GM12875 (cell line): Measurements from ENCODE around the gene HOOK1.

Experiments used
- H3K4me3 ChIP-seq: one replicate; pipeline ENCODE4 v1.5.1; 2011; ENCODE audit warnings: low read depth, low read length, control low read depth
- CTCF ChIP-seq: IDR thresholded peaks from 2 replicates; pipeline ENCODE4 v1.5.1; 2011; ENCODE audit warnings: low read depth, mild to moderate bottlenecking, control low read depth, inconsistent platforms, low read length, moderate library complexity, borderline replicate concordance; ENCODE audit not compliant: insufficient read depth

HOOK1 gene

DNA sequence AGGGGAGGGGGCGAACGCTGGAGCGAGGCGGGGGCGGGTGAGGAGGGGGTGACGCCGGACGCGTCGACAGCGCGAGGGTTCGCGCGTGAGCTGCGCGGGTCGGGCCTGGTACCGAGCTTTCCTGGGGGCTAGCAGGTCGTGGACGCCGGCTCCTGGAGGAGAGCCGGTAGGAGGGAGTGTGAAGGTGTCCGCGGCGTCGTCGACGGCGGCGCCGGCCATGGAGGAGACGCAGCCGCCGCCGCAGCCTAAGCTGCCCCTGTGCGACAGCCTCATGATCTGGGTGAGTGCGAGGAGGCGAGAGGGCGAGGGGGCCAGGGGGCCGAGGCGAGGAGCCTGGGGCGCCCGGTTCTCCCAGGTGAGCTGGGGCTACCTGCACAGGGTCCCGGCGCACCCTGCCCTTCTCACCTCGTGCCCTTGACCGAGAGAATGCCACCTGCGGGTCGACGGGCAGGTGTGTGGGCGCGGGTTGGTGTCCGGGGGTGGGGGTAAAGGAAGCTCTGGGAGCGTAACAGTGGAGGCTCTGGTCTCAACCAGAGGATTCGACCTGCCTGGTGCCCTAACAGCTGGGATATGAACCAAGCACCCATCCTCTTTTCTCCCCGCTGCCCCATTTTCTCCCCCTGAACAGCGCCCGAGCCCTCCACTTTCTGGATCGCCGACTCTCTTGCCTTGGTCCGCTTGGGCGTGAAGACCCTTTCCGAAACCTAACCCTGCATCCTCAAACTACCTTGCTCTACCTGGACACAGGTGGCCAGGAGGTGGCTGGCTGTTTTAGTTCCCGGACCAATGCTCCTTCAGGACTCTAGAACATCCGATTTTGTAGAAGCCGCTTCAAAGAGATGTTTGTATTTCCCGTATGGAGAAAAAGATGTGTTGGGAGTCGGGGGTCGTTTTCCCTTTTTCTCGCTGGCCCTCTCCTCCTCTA lies at the start of gene HOOK1:
TSS of gene HOOK1 (plus strand) at position 49 of the 925 bp plus-strand sequence. CDS start at position 218, 169 bp downstream.
- no peak for TF ChIP-seq CTCF
- peak within 1 kb of the TSS; percentile 52 for H3K4me3 ChIP-seq

DNA sequence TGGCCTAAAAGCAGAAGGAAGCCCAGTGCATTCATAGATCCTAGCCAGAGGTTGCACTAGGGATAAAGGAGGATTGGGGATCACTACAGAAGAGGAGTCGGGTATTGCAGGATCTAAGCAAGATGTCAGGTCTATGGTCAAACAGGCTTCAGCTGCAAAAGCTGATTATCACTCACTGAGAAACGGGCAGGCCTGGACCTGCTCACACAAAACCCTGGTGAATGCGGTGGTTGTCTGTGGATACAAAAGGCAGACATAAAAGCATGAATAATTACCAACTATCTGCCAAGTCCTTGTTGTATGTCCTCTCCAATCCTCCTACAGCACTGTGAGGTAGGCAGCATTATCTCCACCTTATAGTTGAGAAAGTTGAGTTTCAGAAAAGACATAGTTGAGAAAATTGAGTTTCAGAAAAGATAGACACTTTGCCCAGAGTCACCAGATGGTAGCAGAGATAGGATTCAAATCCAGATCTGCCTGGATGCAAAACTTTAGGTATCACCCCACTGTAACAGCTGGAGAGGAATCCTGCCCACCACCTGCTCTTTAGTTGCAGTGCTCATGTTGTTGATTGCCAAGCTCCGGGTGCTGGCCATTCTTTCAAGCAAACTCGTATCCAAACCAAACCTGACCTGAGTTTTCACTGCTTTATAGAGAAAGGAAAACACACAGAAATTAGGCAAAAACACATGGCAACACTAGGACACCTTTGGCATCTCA lies 49.6 kb upstream of the HOOK1 start:
- no peak for TF ChIP-seq CTCF
- H3K4me3 ChIP-seq = no peak overlapping the region

DNA sequence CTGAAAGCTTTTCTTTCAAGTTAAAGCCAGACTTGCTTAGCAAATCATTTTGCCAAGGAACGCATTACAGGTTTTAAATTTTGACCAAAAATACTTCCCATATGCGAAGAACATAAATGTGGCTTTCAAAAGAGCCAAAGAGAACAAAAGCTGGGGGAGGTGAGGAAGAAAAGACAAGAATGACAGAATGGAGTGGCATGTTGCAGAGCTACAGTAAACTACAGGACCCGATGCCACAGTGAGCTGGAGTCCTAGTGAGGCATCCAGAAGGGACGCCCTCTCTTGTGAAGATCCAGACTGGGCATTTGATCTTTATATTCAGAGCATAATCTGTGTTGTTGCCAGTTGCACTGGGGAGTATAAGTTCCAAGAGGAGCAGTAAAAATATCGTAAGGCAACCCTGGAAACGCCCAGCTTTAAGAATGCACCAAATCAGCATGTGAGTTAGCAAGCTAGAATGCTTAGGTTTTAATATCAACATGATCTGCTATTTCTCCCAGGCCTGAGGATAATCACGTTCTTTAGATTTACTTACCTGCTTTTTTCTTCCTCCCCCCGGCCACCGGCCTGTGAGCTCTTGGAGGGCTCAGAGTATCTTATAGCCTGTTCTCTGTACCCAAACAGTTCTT lies 48.4 kb upstream of the HOOK1 start:
- H3K4me3 ChIP-seq = no peak overlapping the region
- no peak for TF ChIP-seq CTCF

DNA sequence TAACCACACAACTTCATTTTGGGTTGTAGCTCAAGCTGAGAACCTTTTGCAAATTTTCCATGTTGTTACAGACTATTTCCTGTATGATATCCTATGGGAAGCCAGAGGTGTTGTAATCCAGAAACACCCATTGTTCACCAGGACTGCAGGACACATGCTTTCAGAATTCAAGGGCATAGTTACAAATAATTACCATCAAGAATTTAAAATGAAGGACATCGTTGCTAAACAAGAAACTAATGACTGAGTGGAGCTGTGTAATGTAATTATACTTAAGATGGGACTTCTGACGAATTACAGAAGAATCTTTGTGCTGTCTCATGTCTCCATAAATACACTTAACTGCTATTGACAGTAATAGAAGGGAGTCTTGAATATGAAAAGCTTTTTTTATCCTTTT lies 47.6 kb upstream of the HOOK1 start:
- no peak overlapping the region for H3K4me3 ChIP-seq
- TF ChIP-seq CTCF = no peak

DNA sequence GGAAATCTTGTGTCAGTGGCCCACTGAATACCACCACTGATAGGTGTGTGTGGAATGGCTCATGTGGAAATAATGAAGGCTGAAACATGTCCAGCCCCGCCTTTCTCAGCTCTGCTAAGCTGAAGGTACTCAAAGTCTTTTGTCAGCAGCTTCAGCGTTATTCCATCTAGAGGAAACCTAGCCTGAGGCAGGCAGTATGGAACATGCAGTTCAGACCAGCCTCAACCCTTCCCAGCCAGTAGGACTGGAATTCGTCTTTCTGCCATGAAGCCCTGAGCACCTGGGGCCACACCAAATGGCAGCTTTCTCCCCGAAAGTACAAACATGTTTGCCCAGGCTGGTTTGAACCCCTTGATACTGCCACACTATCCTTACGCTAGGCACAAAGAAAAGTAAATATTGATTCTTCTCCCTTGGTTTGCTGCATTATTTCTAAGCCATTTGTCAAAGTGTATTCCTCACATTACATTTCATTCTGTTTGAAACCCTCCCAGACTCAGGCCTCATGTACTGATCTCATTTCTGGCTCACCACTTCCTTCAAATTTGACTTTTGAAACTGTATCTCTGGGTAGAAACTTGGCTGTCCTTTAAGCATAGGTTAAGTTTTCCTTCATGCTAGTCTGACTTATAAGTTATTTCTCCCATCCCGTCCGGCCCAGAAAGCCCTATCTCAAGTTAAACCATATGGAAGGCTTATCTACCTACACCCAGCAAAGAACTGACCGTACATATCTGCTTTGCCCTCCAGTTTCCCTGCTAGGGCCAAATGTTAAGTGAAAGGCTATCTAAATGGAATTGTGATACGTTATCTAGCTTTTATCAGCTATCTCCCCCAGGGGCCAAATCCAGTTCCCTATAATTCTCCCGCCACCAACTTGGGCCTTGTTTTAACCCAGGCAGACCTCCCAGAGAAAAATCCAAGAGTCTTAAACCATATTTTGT lies 45.7 kb upstream of the HOOK1 start:
- no peak overlapping the region for H3K4me3 ChIP-seq
- no peak for TF ChIP-seq CTCF

GRCh38 chr1:59769736-59770095 lies 45.0 kb upstream of the HOOK1 start:
- no peak overlapping the region for H3K4me3 ChIP-seq
- no peak for TF ChIP-seq CTCF
